Neural progenitor cell (in vitro differentiated cells): ENCODE data around the gene RAB8B. TPM values are rescaled to one million over a fixed set of nuclear protein-coding genes. Genes with fewer than 3 reads are reported as not detected.

ENCODE experiments used
- DNase-seq: peaks from one replicate; pipeline ENCODE4 v3.0.0-alpha.2; 2016; ENCODE audit warnings: low spot score
- H2AFZ ChIP-seq: fragments of 200-600 bp; sonication (generic); replicated peaks from 2 replicates; pipeline ENCODE4 v1.6.1; 2016; ENCODE audit warnings: antibody characterized with exemption
- H3F3A ChIP-seq: fragments of 200-600 bp; sonication (generic); 2 replicates; pipeline ENCODE4 v1.6.1; 2016; ENCODE audit warnings: antibody characterized with exemption, low read depth
- H3K27ac ChIP-seq: fragments of 200-600 bp; sonication (generic); 2 replicates; pipeline ENCODE4 v1.5.1; 2016; ENCODE audit warnings: mild to moderate bottlenecking
- H3K27me3 ChIP-seq: fragments of 200-600 bp; sonication (generic); 2 replicates; pipeline ENCODE4 v1.6.1; 2016; ENCODE audit warnings: mild to moderate bottlenecking, moderate library complexity
- H3K36me3 ChIP-seq: fragments of 200-600 bp; sonication (generic); 2 replicates; pipeline ENCODE4 v1.5.1; 2016
- H3K4me1 ChIP-seq: fragments of 200-600 bp; sonication (generic); 2 replicates; pipeline ENCODE4 v1.6.1; 2016; ENCODE audit warnings: mixed run types
- H3K4me2 ChIP-seq: fragments of 200-600 bp; sonication (generic); 2 replicates; pipeline ENCODE4 v1.6.1; 2016
- H3K4me3 ChIP-seq: fragments of 200-600 bp; sonication (generic); 2 replicates; pipeline ENCODE4 v1.5.1; 2016
- H3K79me2 ChIP-seq: fragments of 200-600 bp; sonication (generic); 2 replicates; pipeline ENCODE4 v1.6.1; 2016; ENCODE audit warnings: low read depth
- H3K9ac ChIP-seq: fragments of 200-600 bp; sonication (generic); 2 replicates; pipeline ENCODE4 v1.6.1; 2016
- H3K9me3 ChIP-seq: fragments of 200-600 bp; sonication (generic); 2 replicates; pipeline ENCODE4 v1.5.1; 2016; ENCODE audit warnings: low read depth
- H4K20me1 ChIP-seq: fragments of 200-600 bp; sonication (generic); 2 replicates; pipeline ENCODE4 v1.6.1; 2016; ENCODE audit warnings: low read depth
- H3K27ac Mint-ChIP-seq: 3 replicates; pipeline ENCODE4 v1.8.0; 2021; ENCODE audit warnings: mixed read lengths
- H3K27me3 Mint-ChIP-seq: 2 replicates; pipeline ENCODE4 v1.8.0; 2022; ENCODE audit warnings: low read depth, mild to moderate bottlenecking, inconsistent platforms, moderate library complexity, mixed read lengths; ENCODE audit not compliant: insufficient read depth
- H3K36me3 Mint-ChIP-seq: 3 replicates; pipeline ENCODE4 v1.8.0; 2021; ENCODE audit warnings: mixed read lengths
- H3K4me1 Mint-ChIP-seq: 3 replicates; pipeline ENCODE4 v1.8.0; 2021; ENCODE audit warnings: mixed read lengths
- H3K4me3 Mint-ChIP-seq: 3 replicates; pipeline ENCODE4 v1.8.0; 2021; ENCODE audit warnings: mild to moderate bottlenecking, moderate library complexity, mixed read lengths
- H3K9me3 Mint-ChIP-seq: 3 replicates; pipeline ENCODE4 v1.8.0; 2020; ENCODE audit warnings: mixed read lengths
- EZH2 ChIP-seq: fragments of 200-600 bp; sonication (generic); IDR thresholded peaks from 2 replicates; pipeline ENCODE4 v1.6.1; 2017; ENCODE audit warnings: antibody characterized with exemption, mild to moderate bottlenecking, moderate library complexity
- EZH2phosphoT487 ChIP-seq: fragments of 200-600 bp; sonication (generic); IDR thresholded peaks from 2 replicates; pipeline ENCODE4 v1.6.1; 2017; ENCODE audit warnings: antibody characterized with exemption
- total RNA-seq: library from RNA; depleted of rRNA; stranded (reverse); fragments of >200 nt; gene quantifications from 2 replicates; pipeline ENCODE4 v1.2.3, GENCODE V29; 2015; ENCODE audit warnings: low replicate concordance
- TF ChIP-seq, protein P1 (sequence below): fragments of 200-600 bp; sonication (generic); IDR thresholded peaks from 2 replicates; pipeline ENCODE4 v1.5.1; 2017; ENCODE audit warnings: antibody characterized with exemption, mild to moderate bottlenecking

RAB8B gene
- total RNA-seq, 1 donor from 2014 or later = 107 TPM

DNA sequence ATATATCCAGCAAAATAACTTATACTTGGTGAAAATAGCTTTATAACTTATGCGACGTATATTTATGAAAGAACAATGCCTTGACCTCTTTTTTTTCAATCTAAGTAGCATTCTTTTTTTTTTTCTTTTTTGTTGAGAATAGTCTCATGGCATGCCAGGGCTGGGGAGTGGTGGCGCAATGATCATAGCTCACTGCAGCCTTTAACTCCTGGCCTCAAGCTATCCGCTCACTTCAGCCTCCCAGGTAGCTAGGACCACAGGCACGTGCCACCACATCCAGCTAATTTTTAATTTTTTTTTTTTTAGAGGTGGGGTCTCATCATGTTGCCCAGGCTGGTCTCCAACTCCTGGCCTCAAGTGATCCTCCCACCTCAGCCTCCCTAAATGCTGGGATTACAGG is 43.5 kb downstream of the RAB8B start:
- Mint-ChIP-seq H3K27me3 (no peaks in the 10 kb centered on the region), H3K4me1 (peaks cover 25% of the 10 kb centered on the region), H3K27ac (no peak overlapping the region), H3K4me3 (no peak overlapping the region), H3K36me3 (peaks cover 16% of the 10 kb centered on the region), H3K9me3 (peaks cover 9% of the 10 kb centered on the region)
- no peak overlapping the region for H3K9ac ChIP-seq
- TF ChIP-seq, protein P1, sequence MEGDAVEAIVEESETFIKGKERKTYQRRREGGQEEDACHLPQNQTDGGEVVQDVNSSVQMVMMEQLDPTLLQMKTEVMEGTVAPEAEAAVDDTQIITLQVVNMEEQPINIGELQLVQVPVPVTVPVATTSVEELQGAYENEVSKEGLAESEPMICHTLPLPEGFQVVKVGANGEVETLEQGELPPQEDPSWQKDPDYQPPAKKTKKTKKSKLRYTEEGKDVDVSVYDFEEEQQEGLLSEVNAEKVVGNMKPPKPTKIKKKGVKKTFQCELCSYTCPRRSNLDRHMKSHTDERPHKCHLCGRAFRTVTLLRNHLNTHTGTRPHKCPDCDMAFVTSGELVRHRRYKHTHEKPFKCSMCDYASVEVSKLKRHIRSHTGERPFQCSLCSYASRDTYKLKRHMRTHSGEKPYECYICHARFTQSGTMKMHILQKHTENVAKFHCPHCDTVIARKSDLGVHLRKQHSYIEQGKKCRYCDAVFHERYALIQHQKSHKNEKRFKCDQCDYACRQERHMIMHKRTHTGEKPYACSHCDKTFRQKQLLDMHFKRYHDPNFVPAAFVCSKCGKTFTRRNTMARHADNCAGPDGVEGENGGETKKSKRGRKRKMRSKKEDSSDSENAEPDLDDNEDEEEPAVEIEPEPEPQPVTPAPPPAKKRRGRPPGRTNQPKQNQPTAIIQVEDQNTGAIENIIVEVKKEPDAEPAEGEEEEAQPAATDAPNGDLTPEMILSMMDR = no peak
- TF ChIP-seq EZH2 = no peak
- no peak for DNase-seq
- no peaks in the 10 kb centered on the region for H3K36me3 ChIP-seq
- H4K20me1 ChIP-seq = peaks cover 23% of the 10 kb centered on the region
- no peak overlapping the region for H3K4me2 ChIP-seq
- no peak overlapping the region for H3K27ac ChIP-seq
- no peaks in the 10 kb centered on the region for H3K27me3 ChIP-seq
- no peak overlapping the region for H3K4me3 ChIP-seq
- H3K4me1 ChIP-seq = peaks cover 14% of the 10 kb centered on the region
- no peak overlapping the region for H2AFZ ChIP-seq
- peaks cover 64% of the 10 kb centered on the region for H3K79me2 ChIP-seq
- no peaks in the 10 kb centered on the region for H3K9me3 ChIP-seq
- H3F3A ChIP-seq = peaks cover 15% of the 10 kb centered on the region

DNA sequence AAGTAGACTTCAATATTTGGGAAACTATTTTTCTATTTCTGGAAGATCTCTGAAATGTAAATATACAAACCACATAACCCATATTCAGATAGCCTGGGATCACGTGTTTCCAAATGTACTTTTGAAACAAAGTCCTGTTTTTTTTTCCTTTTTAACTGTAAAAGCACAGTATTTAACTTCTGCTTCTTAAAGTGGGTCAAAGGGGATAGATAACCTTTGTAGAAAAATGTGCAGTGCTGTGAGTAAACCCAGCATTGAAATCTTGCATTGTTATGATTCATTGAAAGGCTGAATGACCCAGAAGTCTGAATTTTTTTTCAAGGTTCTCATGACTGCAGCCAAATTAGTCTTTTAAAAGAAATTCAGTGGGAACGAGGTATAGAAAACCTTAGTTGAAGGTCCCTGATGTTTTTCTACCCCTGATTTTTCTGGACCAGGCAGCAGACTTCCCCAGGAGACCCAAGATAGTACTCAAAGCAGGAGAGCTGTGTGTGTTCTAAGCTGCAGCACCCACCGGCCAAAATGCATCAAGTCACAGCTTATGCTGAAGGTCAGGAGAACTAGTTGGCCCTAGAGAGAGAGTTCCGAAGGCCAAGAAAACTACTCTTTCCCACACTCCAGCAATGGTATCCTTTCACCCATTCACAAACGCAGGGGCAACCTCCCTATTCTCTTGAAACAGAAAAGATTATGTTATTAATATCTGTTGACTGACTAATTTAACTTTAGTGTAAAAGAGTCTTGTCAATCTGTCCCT is 44.4 kb downstream of the RAB8B start:
- no peaks in the 10 kb centered on the region for H3K27me3 Mint-ChIP-seq
- peaks cover 22% of the 10 kb centered on the region for H3K4me1 Mint-ChIP-seq
- peak overlapping the region; percentile 24 for H3K27ac Mint-ChIP-seq
- no peaks in the 10 kb centered on the region for H3K9me3 ChIP-seq
- DNase-seq = no peak
- peaks cover 17% of the 10 kb centered on the region for H4K20me1 ChIP-seq
- H3K4me3 Mint-ChIP-seq = no peak overlapping the region
- no peak for TF ChIP-seq EZH2
- TF ChIP-seq, protein P1 = no peak
- TF ChIP-seq EZH2phosphoT487 = no peak
- no peak overlapping the region for H3K4me3 ChIP-seq
- no peak overlapping the region for H3K9ac ChIP-seq
- peaks cover 66% of the 10 kb centered on the region for H3K79me2 ChIP-seq
- peaks cover 14% of the 10 kb centered on the region for H3K4me1 ChIP-seq
- no peak overlapping the region for H3K27ac ChIP-seq
- peaks cover 16% of the 10 kb centered on the region for H3K36me3 Mint-ChIP-seq
- H2AFZ ChIP-seq = no peak overlapping the region
- H3K4me2 ChIP-seq = no peak overlapping the region
- peaks cover 12% of the 10 kb centered on the region for H3K9me3 Mint-ChIP-seq
- no peaks in the 10 kb centered on the region for H3K36me3 ChIP-seq
- H3K27me3 ChIP-seq = no peaks in the 10 kb centered on the region
- H3F3A ChIP-seq = peaks cover 15% of the 10 kb centered on the region

DNA sequence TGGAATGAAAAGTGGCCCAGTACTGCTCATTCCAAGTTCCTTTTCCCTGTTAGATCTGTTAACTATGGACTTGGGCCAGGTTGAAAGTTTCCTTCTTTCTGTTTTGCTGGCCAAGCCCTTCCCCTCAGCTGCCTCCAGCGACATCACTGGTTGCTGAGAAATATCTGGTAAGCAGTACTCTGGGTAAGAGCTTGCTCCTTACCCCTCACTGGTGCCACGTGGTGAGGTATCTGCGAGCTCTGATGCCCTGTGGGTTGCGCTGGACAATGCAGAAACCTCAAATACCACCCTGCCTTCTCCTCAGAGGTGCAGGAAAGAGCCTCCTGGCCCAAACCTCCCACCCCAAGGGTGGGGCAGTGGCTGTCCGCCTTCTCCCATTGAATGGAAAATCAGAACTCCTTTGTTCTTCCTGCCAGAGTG is 45.1 kb downstream of the RAB8B start:
- no peak for DNase-seq
- Histone ChIP-seq H3K9ac (no peak overlapping the region), H3K27me3 (no peaks in the 10 kb centered on the region), H3K4me3 (no peak overlapping the region), H2AFZ (no peak overlapping the region), H3K79me2 (peaks cover 72% of the 10 kb centered on the region), H4K20me1 (peaks cover 17% of the 10 kb centered on the region), H3K36me3 (no peaks in the 10 kb centered on the region), H3K9me3 (no peaks in the 10 kb centered on the region), H3K4me1 (peaks cover 14% of the 10 kb centered on the region), H3K4me2 (no peak overlapping the region), H3K27ac (no peak overlapping the region), H3F3A (peaks cover 15% of the 10 kb centered on the region)
- H3K27me3 Mint-ChIP-seq = no peaks in the 10 kb centered on the region
- H3K4me1 Mint-ChIP-seq = peaks cover 22% of the 10 kb centered on the region
- H3K36me3 Mint-ChIP-seq = peaks cover 16% of the 10 kb centered on the region
- TF ChIP-seq, protein P1 = no peak
- TF ChIP-seq EZH2phosphoT487 = no peak
- TF ChIP-seq EZH2 = no peak
- H3K27ac Mint-ChIP-seq = peak overlapping the region; percentile 24
- no peak overlapping the region for H3K4me3 Mint-ChIP-seq
- H3K9me3 Mint-ChIP-seq = peaks cover 12% of the 10 kb centered on the region
